Astrocyte (in vitro differentiated cells and primary cell): Measurements from ENCODE around the gene TRAM2. TPM values are rescaled to one million over a fixed set of nuclear protein-coding genes. Genes with fewer than 3 reads are reported as not detected.

Source experiments
- DNase-seq: peaks from one replicate; pipeline ENCODE4 v3.0.0-alpha.2; 2010; ENCODE audit warnings: low read depth
- FAIRE-seq: peaks from 2 replicates; lab custom pipeline; 2011; peaks lifted over from hg19 to GRCh38; lab: Jason Lieb, UNC
- H2AFZ ChIP-seq: 2 replicates; pipeline ENCODE4 v1.6.0; 2012; ENCODE audit warnings: low read depth, low read length, inconsistent platforms
- H3K27ac ChIP-seq: 2 replicates; pipeline ENCODE4 v1.5.1; 2011; ENCODE audit warnings: low read depth, low read length, inconsistent platforms
- H3K27me3 ChIP-seq: 2 replicates; pipeline ENCODE4 v1.6.0; 2011; ENCODE audit warnings: low read length, inconsistent platforms; ENCODE audit not compliant: insufficient read depth
- H3K36me3 ChIP-seq: 2 replicates; pipeline ENCODE4 v1.5.1; 2011; ENCODE audit warnings: low read length, inconsistent platforms; ENCODE audit not compliant: insufficient read depth
- H3K4me1 ChIP-seq: 2 replicates; pipeline ENCODE4 v1.5.1; 2011; ENCODE audit warnings: low read length, inconsistent platforms; ENCODE audit not compliant: insufficient read depth
- H3K4me2 ChIP-seq: 2 replicates; pipeline ENCODE4 v1.6.0; 2012; ENCODE audit warnings: low read length, inconsistent platforms
- H3K4me3 ChIP-seq: 2 replicates; pipeline ENCODE4 v1.5.1; 2011; ENCODE audit warnings: low read depth, mild to moderate bottlenecking, low read length, inconsistent platforms; ENCODE audit not compliant: insufficient read depth
- H3K79me2 ChIP-seq: 2 replicates; pipeline ENCODE4 v1.6.0; 2012; ENCODE audit warnings: mild to moderate bottlenecking, low read length, inconsistent platforms; ENCODE audit not compliant: insufficient read depth
- H3K9ac ChIP-seq: 2 replicates; pipeline ENCODE4 v1.6.0; 2012; ENCODE audit warnings: mild to moderate bottlenecking, low read length, inconsistent platforms
- H3K9me3 ChIP-seq: 2 replicates; pipeline ENCODE4 v1.5.1; 2012; ENCODE audit warnings: low read depth, mild to moderate bottlenecking, low read length, inconsistent platforms; ENCODE audit not compliant: insufficient read depth
- H4K20me1 ChIP-seq: 2 replicates; pipeline ENCODE4 v1.6.0; 2012; ENCODE audit warnings: low read length, inconsistent platforms; ENCODE audit not compliant: insufficient read depth
- H3K27ac Mint-ChIP-seq: one replicate; pipeline ENCODE4 v1.8.0; 2021; ENCODE audit warnings: mild to moderate bottlenecking, mixed read lengths; ENCODE audit not compliant: unreplicated experiment
- H3K27me3 Mint-ChIP-seq: one replicate; pipeline ENCODE4 v1.8.0; 2021; ENCODE audit warnings: low read depth, mixed read lengths; ENCODE audit not compliant: unreplicated experiment
- H3K36me3 Mint-ChIP-seq: one replicate; pipeline ENCODE4 v1.8.0; 2021; ENCODE audit warnings: low read depth, mixed read lengths; ENCODE audit not compliant: unreplicated experiment
- H3K4me1 Mint-ChIP-seq: one replicate; pipeline ENCODE4 v1.8.0; 2021; ENCODE audit warnings: low read depth, mixed read lengths; ENCODE audit not compliant: unreplicated experiment
- H3K4me3 Mint-ChIP-seq: one replicate; pipeline ENCODE4 v1.8.0; 2021; ENCODE audit warnings: mild to moderate bottlenecking, moderate library complexity, mixed read lengths; ENCODE audit not compliant: unreplicated experiment
- H3K9me3 Mint-ChIP-seq: one replicate; pipeline ENCODE4 v1.8.0; 2021; ENCODE audit warnings: mild to moderate bottlenecking, mixed read lengths; ENCODE audit not compliant: unreplicated experiment
- CTCF ChIP-seq: IDR thresholded peaks from 2 replicates; pipeline ENCODE4 v1.5.1; 2011; ENCODE audit warnings: low read depth, mild to moderate bottlenecking, inconsistent platforms, low read length, moderate library complexity; ENCODE audit not compliant: insufficient read depth
- EZH2 ChIP-seq: IDR thresholded peaks from 2 replicates; pipeline ENCODE4 v1.6.1; 2012; ENCODE audit warnings: mild to moderate bottlenecking, low read length, inconsistent platforms; ENCODE audit not compliant: insufficient read depth
- total RNA-seq: library from RNA; stranded (reverse); gene quantifications from 2 replicates; pipeline ENCODE4 v1.2.1, GENCODE V29; 2021

TRAM2 gene
- total RNA-seq, 1 donor from 2014 or later, result 93.4 TPM

- Mint-ChIP-seq H3K27me3 (no peaks in the 10 kb centered on the region), H3K9me3 (peaks cover 2% of the 10 kb centered on the region), H3K4me3 (peak overlapping the region; percentile 70), H3K27ac (peak overlapping the region; percentile 96), H3K36me3 (peaks cover 18% of the 10 kb centered on the region), H3K4me1 (peaks cover 96% of the 10 kb centered on the region)
- H3K9ac ChIP-seq, result peak overlapping the region; percentile 68
- no peaks in the 10 kb centered on the region for H3K9me3 ChIP-seq
- no peak for DNase-seq
- TF ChIP-seq EZH2 (no peak), CTCF (no peak)
- H3K79me2 ChIP-seq, result peaks cover 92% of the 10 kb centered on the region
- H3K4me2 ChIP-seq, result peak overlapping the region; percentile 67
- peaks cover 94% of the 10 kb centered on the region for H3K4me1 ChIP-seq
- H2AFZ ChIP-seq, result no peak overlapping the region
- no peak for FAIRE-seq
- H3K36me3 ChIP-seq, result peaks cover 5% of the 10 kb centered on the region
- peak overlapping the region; percentile 87 for H3K27ac ChIP-seq
- no peaks in the 10 kb centered on the region for H3K27me3 ChIP-seq
- H4K20me1 ChIP-seq, result peaks cover 18% of the 10 kb centered on the region
- H3K4me3 ChIP-seq, result peak overlapping the region; percentile 13
Observed at GRCh38 chr6:52543262-52543661, 33.6 kb downstream of the TRAM2 start.

GRCh38 chr6:52541135-52541534 lies 35.7 kb downstream of the TRAM2 start:
- peaks cover 97% of the 10 kb centered on the region for H3K4me1 Mint-ChIP-seq
- no peak overlapping the region for H3K4me3 ChIP-seq
- H3K4me2 ChIP-seq, result peak overlapping the region; percentile 76
- no peak for TF ChIP-seq CTCF
- TF ChIP-seq EZH2, result no peak
- H3K9me3 Mint-ChIP-seq, result peaks cover 2% of the 10 kb centered on the region
- H2AFZ ChIP-seq, result no peak overlapping the region
- H3K27me3 Mint-ChIP-seq, result no peaks in the 10 kb centered on the region
- H3K79me2 ChIP-seq, result peaks cover 92% of the 10 kb centered on the region
- H3K4me3 Mint-ChIP-seq, result no peak overlapping the region
- H3K9me3 ChIP-seq, result no peaks in the 10 kb centered on the region
- DNase-seq (no peak), FAIRE-seq (no peak)
- H3K27ac ChIP-seq, result peak overlapping the region; percentile 88
- peaks cover 5% of the 10 kb centered on the region for H3K36me3 ChIP-seq
- peak overlapping the region; percentile 60 for H3K27ac Mint-ChIP-seq
- H4K20me1 ChIP-seq, result peaks cover 8% of the 10 kb centered on the region
- H3K9ac ChIP-seq, result peak overlapping the region; percentile 72
- peaks cover 14% of the 10 kb centered on the region for H3K36me3 Mint-ChIP-seq
- no peaks in the 10 kb centered on the region for H3K27me3 ChIP-seq
- peaks cover 94% of the 10 kb centered on the region for H3K4me1 ChIP-seq

GRCh38 chr6:52540286-52540902 lies 36.5 kb downstream of the TRAM2 start:
- Mint-ChIP-seq H3K36me3 (peaks cover 17% of the 10 kb centered on the region), H3K4me3 (peak overlapping the region; percentile 4), H3K9me3 (peaks cover 2% of the 10 kb centered on the region), H3K27me3 (no peaks in the 10 kb centered on the region), H3K27ac (peak overlapping the region; percentile 99), H3K4me1 (peaks cover 94% of the 10 kb centered on the region)
- peak; percentile 80 for DNase-seq
- no peak overlapping the region for H3K4me3 ChIP-seq
- no peaks in the 10 kb centered on the region for H3K27me3 ChIP-seq
- TF ChIP-seq EZH2 (no peak), CTCF (no peak)
- peaks cover 5% of the 10 kb centered on the region for H3K36me3 ChIP-seq
- H3K79me2 ChIP-seq, result peaks cover 92% of the 10 kb centered on the region
- peak; percentile 34 for FAIRE-seq
- H3K9me3 ChIP-seq, result no peaks in the 10 kb centered on the region
- H3K27ac ChIP-seq, result peak overlapping the region; percentile 88
- peak overlapping the region; percentile 72 for H3K9ac ChIP-seq
- no peak overlapping the region for H2AFZ ChIP-seq
- H4K20me1 ChIP-seq, result peaks cover under 1% of the 10 kb centered on the region
- H3K4me2 ChIP-seq, result peak overlapping the region; percentile 76
- peaks cover 89% of the 10 kb centered on the region for H3K4me1 ChIP-seq
